Glomerular endothelial cell (primary cell): ENCODE data around the gene MYO1C. TPM values are rescaled to one million over a fixed set of nuclear protein-coding genes. Genes with fewer than 3 reads are reported as not detected.

Experiments
- DNase-seq: peaks from one replicate; pipeline ENCODE4 v3.0.0-alpha.2; 2011; ENCODE audit warnings: low read depth, low spot score; ENCODE audit errors: extremely low read depth
- total RNA-seq: library from RNA; depleted of rRNA; stranded (reverse); fragments of >200 nt; gene quantifications from 2 replicates; pipeline ENCODE4 v1.2.3, GENCODE V29; 2015

MYO1C gene
- total RNA-seq, 1 donor from 2014 or later, result 196 TPM

DNA sequence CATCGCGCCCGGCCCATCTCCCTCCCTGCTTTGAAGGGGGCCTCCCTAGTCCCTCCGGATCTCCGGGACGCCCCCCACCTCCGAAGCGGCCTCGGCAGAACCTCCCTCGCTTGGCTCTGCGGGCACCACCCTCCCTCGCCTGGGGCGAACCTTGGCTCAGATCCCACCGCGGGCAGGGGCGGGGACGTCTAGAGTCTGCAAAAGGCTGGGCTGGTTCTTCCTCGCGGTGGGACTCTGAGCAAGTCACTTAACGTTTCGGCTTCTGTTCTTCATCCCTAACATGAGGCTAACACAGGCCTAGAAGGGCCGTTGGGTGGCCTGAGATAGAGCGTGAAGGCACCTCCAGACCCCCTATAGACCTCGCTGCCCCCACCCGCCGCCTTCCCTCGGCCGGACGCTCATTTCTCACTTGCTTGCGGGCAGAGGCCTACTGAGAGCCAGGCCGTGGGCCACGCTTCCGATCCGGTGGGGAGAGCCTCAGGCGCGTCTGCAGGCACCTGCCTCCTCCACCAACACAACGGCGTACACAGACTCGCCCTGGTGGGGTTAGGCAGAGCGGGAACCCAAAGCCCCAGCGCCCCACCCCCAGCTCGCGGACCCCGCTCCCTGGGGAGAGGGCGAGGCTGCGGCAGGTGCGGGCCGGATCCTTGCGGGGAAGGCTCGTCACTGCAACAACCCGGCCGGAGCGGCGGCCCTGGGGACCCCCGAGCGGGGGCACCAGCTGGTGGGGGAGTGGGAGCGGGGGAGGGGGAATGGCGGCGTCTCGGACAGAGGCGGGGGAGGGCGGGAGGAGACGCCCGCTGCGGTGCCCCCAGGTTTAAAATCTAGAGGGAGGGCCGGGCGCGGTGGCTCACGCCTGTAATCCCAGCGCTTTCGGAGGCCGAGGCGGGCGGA, 5.4 kb downstream of the MYO1C start:
- no peak for DNase-seq

DNA sequence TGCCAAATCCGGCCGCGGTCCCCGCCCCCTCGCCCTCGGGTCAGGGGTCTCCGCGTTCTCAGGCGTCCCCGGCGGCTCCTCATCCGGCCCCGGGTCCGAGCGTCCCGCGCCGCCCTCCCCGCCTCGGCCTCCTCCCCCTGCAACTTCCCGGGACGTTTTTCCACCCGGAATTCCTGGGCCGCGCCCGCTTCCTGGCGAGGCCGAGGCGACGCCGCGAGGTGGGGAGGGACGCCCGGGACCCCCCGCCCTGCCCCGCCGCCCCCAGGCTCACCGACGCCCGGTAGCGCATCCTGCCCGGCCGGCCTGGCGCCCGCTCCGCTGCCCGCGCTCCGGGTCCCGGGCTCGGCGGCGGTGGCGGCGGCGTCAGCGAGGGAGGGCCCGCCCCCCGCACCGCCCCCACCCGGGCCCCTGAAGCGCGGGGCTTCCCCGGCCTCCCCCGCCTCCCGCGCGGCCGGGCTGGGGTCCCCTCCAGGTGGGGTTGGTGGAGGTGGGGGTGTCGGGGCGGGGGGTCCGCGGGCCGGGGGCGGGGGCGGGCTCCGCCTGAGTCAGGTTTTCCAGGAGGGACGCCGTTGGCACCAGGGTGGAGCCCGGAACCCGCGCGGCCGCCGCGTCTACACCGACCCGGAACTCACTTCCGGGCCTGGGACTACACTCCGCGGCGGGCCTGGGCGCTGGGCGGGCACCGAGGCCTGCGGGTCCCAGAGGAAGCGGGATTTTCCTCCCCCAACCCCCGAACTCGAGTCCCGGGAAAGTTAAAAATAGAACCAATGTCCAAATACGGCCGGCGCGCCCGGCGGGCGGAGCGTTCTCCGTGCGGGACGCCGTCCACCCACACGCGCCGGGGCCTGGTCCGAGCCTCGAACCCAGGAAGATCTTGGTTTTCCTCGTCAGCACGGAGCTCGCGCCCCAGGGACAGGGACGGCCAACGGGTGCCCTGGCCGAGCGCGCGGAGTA, 6.8 kb downstream of the MYO1C start:
- no peak for DNase-seq

DNA sequence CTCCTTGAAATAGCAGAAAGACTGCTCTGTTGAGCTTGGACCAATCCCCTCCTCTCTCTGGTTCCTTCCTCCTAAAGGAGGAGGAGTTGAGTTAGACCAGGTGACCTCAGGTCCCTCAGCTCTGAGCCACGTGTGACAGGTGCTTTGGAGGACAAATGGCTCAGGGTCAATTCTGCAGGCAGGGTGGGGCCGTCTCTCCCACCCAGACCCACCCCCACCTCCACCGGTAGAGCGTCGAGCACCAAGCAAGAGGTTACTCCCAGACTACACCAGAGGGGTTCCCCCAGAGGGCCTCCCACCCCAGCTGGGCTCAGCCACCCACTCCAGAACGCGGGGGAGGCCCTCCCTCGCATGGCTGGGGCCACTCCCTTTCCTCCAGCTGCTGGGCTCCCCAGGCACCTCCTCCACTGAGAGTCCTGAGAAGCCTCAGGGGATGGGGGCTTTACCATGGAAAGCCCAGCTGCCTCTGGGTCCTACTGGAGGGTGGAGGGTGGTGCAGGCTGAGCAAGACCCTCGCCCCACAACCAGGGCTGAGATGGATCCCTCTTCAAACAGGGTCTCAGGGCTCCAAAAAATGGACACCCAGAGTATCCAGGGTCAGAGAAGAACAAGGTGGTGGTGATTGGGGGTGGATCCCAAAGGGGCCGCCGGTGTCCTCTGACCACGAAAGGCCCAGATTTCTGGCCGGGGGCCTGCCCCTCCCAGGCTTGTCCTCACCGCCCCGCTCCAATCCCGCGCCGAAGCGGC, 7.6 kb downstream of the MYO1C start:
- no peak for DNase-seq

DNA sequence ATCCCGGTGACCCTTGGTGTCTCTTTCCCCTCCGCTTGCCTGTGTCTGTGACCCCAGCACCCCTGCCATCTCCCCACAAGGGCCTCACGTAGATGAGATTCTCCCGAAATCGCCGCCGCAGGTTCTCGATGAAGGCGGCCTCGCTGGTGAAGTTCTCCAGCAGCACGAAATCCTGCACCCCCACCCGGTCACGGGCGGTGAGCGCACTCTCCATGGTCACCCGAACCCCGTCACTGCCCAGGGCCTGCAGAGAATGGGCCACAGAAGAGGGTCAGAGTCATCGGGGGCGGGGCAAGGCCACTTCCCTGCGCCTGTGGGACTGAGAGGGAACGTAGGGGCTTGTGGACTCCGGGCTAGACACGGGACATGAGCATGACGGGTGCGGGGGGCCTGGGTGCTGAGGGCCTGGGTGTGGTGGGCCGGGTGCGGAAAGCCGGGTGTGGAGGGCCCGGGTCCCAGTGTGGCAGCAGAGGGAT, 8.4 kb downstream of the MYO1C start:
- DNase-seq, result no peak

DNA sequence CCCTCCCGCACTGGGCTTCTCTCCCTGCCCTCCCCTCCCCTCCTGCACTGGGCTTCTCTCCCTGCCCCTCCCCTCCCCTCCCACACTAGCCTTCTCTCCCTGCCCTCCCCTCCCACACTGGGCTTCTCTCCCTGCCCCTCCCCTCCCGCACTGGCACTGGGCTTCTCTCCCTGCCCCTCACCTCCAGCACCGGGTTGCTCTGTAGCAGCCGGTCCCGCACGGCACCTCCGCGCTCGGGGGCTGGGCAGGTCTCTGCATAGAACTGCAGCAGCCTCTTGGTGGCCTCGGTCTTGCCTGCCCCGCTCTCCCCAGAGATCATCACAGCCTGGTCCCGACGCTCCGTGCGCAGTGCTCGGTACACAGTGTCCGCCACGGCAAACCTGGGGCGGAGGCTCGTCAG, 9.8 kb downstream of the MYO1C start:
- DNase-seq, result no peak

DNA sequence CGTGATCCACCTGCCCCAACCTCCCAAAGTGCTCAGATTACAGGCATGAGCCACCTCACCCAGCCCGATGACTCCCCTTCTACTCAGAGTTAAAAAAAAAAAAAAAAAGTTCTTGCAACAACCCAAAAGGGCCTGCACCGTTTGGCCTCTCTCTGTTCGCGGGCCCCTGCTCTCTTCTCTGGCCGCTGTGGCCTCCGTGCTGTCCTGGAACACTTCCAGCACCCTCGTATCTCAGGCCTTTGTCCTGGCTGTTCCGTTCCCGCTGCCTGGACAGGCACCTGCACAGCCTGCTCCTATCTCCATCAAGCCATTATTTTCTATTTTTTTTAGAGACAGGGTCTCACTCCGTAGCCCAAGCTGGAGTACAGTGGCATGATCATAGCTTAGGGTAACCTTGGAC, 10.8 kb downstream of the MYO1C start:
- DNase-seq, result no peak

DNA sequence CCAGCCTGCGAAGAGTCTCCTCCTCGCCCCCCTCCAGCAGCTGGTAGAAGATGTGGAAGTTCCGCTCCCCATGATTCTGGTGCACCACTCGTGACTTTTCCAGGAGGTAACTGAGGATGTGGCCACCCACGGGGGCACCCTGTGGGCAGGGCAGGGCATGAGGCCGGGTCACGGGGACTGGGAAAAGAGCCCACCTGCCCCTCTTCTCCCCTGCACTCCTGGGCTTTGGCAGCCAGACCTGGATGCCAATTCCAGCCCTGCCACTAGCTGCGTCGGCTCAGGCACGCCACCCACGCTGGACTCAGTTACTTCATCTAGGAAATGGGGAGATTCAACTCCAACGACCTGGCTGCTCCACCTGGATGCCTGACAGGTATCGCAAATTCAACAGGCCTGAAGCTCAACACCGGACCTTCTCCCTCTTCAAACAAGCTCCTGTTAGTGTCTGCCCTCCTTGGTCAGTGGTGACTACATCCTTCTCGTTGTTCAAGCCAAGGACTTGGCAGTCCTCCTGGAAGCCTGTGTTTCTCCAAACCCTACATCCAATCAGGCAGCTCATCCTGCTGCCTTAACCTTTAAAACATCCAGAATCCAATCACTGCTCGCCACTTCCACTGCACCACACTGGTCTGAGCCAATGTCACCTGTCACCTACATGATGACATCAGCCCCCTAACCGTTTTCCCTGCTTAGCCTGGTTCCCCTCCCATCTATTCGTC, 11.6 kb downstream of the MYO1C start:
- no peak for DNase-seq

DNA sequence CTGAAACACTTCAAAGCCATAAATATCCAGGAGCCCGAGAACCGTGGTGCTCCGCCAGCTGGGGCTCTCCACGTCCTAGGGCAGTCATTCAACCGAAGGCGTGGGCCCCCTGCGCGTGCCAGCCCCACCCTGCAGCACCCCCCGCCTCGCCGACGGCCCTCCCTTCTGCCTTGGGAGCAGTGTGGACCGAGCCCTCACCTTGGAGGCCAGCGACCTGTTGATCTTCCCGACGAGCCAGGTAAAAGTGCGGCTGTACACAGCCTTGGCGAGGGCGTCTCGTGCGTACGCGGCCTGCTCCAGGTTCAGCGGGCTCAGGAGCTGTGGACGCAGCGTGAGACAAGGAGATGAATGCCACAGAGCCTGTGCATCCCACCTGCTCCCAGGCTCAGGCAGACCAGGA, 14.1 kb downstream of the MYO1C start:
- DNase-seq, result no peak

DNA sequence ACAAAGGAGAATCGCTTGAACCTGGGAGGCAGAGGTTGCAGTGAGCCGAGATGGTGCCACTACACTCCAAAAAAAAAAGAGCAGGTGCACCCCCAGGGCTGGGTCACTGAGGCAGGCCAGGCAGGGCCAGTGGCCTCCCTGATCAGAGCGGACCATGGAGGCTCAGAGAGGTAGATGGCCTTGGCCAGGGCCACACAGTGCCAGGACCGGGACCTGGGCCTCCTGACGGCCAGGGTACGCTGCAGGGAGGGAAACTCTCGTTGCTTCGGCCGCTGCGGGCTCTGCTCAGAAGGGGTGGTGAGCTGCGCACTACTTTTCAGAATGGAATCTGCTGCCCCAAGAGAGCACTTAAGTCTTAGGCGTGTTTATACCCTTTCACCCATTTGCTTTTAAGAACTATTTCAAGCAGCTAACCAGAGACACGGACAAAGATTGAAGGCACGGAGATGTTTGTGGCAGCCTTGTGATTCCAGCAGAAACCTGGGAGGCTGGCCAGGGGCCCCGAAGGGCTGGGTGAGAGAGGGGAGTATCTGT, 17.1 kb downstream of the MYO1C start:
- DNase-seq, result no peak

DNA sequence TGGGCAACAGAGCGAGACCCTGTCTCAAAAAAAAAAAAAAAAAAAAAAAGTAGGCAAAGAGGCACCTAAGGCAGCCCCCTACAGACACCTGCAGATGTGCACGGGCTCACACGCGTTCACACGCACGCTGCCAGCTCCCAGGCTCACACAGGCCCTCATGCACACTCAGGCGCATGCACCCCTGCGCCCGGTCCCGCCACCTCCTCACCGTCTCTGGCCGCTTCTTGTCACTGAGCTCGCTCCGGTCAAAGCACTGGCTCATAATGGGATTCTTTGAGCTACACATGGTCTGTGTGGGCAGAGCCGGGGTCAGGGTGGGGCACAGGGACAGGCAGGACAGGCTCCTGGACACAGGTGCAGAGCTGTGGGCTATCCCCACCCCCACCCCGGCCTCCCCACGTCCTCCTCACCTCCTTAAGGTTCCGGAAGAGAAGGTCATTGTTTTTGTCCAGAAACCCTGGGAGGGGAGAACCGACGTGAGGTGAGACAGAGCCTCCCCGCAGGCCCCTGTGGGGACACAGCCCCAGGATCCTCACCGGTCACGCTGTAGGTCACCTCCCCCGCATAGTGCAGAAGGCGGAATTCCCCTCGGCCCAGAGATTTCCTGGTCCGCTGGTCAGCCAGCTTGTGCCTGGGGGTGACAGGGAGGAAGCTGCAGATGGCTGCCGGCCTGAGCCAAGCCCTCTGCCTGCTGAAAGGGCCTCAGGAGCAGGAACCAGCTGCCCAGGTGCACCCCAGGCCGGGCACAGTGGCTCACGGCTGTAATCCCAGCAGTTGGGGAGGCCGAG, 17.9 kb downstream of the MYO1C start:
- DNase-seq, result no peak

DNA sequence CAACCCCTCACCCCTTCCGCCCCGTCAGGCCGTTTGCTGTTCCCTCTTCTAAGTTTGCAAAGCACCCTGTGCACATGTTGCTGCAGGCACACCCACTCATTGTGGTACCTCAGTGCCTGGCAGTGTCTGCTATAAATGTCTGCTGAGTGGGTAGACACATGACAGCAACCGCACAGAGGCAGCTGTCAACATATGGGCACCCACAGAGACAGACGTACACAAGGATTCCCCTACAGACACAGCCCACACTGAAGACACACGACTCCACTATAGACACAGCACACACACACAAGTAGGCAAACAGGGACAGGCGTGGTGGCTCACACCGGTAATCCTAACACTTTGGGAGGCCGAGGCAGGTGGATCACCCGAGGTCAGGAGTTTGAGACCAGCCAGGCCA, 18.6 kb downstream of the MYO1C start:
- no peak for DNase-seq

DNA sequence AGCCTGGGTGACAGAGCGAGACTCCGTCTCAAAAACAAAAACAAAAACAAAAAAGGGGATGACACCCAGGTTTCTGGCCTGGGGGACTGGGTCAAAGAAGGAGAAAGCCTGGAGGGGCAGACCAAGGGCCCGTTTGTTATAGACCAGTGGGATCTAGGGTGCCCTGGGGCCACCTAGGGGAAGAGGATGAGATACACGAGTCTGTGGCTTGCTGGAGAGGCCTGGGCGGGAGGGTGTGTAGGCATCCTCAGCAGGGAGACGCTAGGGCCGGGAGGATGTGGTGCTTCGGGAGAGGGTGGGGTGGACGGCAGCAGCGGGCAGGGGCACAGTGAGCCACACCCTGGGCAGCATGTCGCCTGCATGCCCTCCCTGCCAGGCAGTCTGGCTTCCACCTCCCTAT, 19.3 kb downstream of the MYO1C start:
- no peak for DNase-seq

DNA sequence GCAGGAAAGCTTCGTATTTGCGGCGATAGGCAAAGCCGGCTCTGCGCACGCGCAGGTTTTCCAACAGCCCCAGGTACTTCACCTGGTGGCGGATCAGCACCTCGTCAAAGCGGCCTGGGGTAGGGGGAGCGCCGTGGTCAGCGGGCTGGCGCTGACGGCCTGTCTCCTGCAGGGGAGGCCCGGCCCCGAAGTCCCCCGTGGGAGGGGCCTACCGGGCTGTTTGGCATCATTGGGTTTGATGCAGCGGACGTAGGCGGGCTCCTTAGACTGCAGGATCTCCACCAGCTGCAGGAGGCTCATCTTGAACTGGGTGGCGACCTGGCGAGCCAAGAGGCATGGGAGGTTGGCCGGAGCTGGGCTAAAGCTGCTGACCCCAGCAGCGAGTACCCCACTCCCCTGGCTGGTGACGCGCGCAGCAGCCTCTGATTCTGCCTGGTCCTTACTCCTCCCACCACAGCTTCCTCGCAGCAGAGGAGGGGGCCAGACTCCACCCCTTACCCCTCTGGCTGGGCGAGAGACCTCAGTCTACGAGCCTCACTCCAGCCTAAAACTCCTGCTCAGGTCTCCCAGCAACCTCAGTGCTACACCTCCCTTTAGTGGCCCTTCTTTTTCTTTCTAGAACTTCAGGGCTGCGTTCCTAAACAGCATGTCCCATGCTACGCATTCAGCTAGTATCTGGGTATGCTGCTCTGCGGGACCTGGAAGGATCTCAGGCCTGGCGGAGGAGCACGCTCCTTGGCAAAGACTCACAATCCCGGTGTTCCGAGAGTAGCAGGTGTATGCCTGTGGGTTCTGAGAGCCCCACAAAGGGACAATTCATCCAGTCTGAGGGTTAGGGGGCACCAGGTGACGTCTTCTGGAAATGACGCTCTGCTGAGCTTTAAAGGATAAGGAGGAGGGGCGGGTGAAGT, 20.3 kb downstream of the MYO1C start:
- no peak for DNase-seq

DNA sequence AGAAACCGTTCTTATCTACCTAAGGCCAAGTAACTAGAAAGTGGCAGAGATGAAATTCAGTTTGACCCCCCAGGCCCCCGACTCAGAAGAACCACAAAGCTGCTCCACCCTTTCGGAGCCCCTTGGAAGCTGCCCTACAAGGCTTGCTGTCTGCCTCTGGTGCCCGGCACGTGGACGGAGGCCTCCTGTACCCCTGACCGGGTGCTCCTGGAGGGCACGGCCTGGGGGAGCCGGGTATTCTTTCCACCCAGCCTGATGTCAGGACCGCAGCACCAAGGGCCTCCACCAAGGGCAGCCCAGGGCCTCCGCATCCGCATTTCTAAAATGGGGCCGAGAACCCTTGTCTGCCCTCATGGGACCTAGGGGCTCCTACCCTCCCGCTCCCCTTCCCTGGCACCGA, 21.0 kb downstream of the MYO1C start:
- DNase-seq, result no peak

DNA sequence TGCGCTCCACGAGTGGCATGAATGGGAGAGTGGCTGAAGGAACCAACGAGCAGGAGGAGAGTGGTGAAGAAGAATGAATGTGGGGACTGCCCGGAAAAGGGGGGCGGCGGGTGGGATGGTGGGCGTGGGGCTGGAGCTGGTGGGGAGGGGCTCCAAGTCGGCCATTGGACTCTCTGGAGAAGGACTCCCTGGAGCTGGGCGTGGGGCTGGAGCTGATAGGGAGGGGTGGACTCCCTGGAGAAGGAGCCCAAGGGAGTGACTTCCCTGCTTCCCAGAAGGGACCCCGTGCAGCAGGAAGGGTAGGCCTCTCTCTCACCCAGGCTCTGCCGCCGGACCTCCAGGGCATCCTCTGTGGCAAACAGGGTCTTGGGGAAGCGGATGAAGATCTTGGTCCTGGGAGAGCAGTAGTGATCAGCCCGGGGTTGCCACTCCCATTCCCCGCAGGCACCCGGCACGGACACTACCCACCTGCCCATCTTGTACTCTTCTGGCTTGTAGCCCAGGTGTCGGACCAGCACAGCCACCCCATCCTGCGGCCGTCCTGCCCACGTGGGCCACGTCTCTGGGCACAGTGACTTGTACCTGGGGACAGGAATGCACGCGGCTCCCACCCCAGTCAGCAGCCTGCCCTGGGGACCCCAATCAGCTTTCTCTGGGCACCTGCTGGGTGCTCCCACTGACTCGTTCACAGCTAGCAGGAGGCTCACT, 21.6 kb downstream of the MYO1C start:
- DNase-seq, result no peak

DNA sequence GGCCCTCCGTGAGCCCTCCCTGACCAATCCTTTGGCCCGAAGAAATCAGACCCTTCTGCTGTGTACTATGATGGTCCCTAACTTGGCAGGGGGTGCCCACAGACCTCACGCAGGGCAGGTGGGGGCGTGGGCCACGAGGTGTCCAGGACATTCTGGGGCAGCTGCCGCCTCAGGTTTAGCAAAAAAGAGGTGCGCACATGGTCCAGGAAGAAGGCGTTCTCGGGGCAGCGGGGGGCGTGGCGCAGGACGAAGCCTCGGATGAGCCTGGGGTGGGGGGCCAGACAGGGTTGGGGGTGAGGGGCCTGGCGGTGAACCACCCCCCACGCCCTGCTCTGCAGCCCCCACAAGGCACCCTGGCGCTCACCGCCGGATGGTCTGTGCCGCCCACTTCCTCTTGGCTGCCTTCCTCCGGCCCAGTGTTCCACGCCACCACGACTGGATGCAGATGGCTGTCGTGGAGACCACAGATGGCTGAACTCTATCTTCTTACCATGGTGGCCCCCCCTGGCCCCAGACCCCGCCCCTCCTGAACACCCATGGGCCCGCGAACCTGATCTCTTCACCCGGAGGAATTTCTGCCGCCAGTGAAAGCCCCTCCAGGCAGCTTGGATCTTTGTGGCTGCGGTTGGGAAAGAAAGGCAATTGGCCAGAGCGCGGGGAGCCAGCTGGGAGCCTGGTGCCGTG, 22.3 kb downstream of the MYO1C start:
- no peak for DNase-seq
